Activated CD8-positive, alpha-beta T cell treated with anti-CD3 and anti-CD28 coated beads for 36 hours (primary cell): ENCODE results near the gene UBASH3B. TPM values are rescaled to one million over a fixed set of nuclear protein-coding genes. Genes with fewer than 3 reads are reported as not detected.
A peak's percentile ranks its signal among the peaks of the same experiment; 100 is the strongest.

Source experiments
- ATAC-seq: fragments of 200-7000 bp; cut with Tn5 transposase; one replicate; pipeline ENCODE4 v1.10.0; 2021; ENCODE audit warnings: mild to moderate bottlenecking, moderate library complexity
- CTCF ChIA-PET: fragments of 350-600 bp; sonication (Branson Sonifier 250); formaldehyde crosslinking; loops from one replicate; lab custom pipeline; 2021; ENCODE audit warnings: antibody characterized with exemption; lab: Charles Lee
- POLR2A ChIA-PET: fragments of 350-600 bp; sonication (Branson Sonifier 250); formaldehyde crosslinking; loops from one replicate; lab custom pipeline; 2021; ENCODE audit warnings: antibody characterized with exemption; lab: Charles Lee
- DNase-seq: peaks from one replicate; pipeline ENCODE4 v3.0.0-alpha.2; 2020
- H3K27ac Mint-ChIP-seq: one replicate; pipeline ENCODE4 v1.8.0; 2021; ENCODE audit warnings: mild to moderate bottlenecking, mixed read lengths
- H3K27me3 Mint-ChIP-seq: one replicate; pipeline ENCODE4 v1.8.0; 2021; ENCODE audit warnings: mixed read lengths
- H3K36me3 Mint-ChIP-seq: one replicate; pipeline ENCODE4 v1.8.0; 2021; ENCODE audit warnings: low read depth, mixed read lengths
- H3K4me1 Mint-ChIP-seq: one replicate; pipeline ENCODE4 v1.8.0; 2021; ENCODE audit warnings: low read depth, mixed read lengths
- H3K4me3 Mint-ChIP-seq: one replicate; pipeline ENCODE4 v1.8.0; 2021; ENCODE audit warnings: mild to moderate bottlenecking, moderate library complexity, mixed read lengths
- H3K9me3 Mint-ChIP-seq: one replicate; pipeline ENCODE4 v1.8.0; 2021; ENCODE audit warnings: mixed read lengths
- CTCF ChIP-seq: fragments of 200-600 bp; IDR thresholded peaks from one replicate; pipeline ENCODE4 v1.8.0; 2022; ENCODE audit warnings: antibody characterized with exemption, mild to moderate bottlenecking
- intact Hi-C: fragments of 100-400 bp; cut with micrococcal nuclease; formaldehyde crosslinking; loops from one replicate; pipeline ENCODE4 v1.10.0; 2022
- total RNA-seq, 2 experiments: library from RNA; stranded (reverse); gene quantifications; one replicate each; pipeline ENCODE4 v1.2.3, GENCODE V29; 2021

The UBASH3B gene
- total RNA-seq, 2 experiments from 2014 or later, result 36.1 to 40.6 TPM

DNA sequence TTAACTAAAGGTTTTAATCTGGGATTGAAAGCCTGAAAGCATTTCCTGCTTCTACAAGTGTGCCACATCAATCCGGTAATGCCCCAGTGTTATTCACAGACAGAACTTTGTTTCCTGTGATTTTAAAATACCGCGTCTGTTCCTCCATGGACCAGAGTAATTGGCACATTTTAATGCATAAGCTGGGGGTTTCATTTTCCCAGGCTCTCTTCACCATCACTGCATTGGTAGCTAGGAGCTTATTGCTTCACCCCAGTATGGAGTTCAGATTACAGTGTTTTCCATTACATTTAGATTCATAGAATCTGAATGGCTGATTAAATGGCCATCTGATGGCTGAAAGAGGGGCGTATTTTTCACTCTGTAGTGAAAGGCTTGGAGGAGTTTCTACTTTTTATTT, 157.1 kb downstream of the UBASH3B start:
- ATAC-seq (no peak), DNase-seq (no peak)
- no peak for TF ChIP-seq CTCF
- H3K27ac Mint-ChIP-seq, result peak overlapping the region; percentile 29
- peaks cover 2% of the 10 kb centered on the region for H3K9me3 Mint-ChIP-seq
- H3K4me3 Mint-ChIP-seq, result no peak overlapping the region
- peaks cover 23% of the 10 kb centered on the region for H3K36me3 Mint-ChIP-seq
- CTCF ChIA-PET, result interaction anchor here (0.9 to 7.3 kb wide), 11 partner anchors 9 to 210 kb away, joined by 3 to 108 read pairs (median 7); no protein-coding TSS in a partner anchor
- H3K27me3 Mint-ChIP-seq, result no peaks in the 10 kb centered on the region
- intact Hi-C loops, result loop anchor here (5.0 kb wide), 1 partner anchor 40 kb away; no protein-coding TSS in a partner anchor
- H3K4me1 Mint-ChIP-seq, result peaks cover 58% of the 10 kb centered on the region
- POLR2A ChIA-PET, result no interaction called here

DNA sequence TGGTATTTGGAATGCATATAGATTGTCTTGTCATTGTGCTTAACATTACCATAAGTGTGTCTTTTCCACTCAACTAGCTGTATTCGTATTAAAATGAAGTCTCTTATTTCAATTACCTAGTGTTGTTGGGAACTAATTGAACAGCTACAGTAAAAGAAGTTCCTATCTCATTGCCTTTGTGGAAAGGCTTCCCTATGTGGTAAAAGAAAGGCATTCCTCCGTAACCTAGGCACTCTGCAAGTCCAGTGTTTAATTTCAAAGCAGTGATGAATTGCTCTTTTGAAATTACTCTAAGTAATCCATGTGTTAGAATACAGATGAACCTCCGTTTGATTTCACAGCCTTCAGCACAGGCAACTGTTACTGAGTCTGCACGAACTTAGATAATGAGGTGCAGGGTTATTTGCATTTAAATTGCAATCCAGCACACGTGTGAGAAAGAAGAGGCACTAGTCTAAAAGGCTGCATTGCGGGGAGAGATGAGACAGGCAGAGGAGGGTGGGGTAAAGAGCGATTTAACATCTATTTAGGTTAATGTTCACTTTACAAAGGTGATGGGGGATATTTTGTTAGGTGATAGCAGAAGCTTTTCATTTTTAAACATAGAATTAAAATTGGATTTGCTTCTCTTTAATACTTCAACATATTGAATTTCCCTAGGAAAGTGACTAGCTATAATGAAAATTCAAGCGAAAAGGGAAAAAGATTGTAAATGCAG, 157.8 kb downstream of the UBASH3B start:
- H3K4me1 Mint-ChIP-seq, result peaks cover 51% of the 10 kb centered on the region
- peaks cover 17% of the 10 kb centered on the region for H3K36me3 Mint-ChIP-seq
- H3K4me3 Mint-ChIP-seq, result no peak overlapping the region
- DNase-seq (no peak), ATAC-seq (no peak)
- intact Hi-C loops, result loop anchor here (5.0 kb wide), 1 partner anchor 39 kb away; no protein-coding TSS in a partner anchor
- peaks cover 2% of the 10 kb centered on the region for H3K9me3 Mint-ChIP-seq
- POLR2A ChIA-PET, result interaction anchor here (1.2 kb wide), 1 partner anchor 248 kb away, joined by 4 read pairs; no protein-coding TSS in a partner anchor
- no peaks in the 10 kb centered on the region for H3K27me3 Mint-ChIP-seq
- TF ChIP-seq CTCF, result no peak
- CTCF ChIA-PET, result interaction anchor here (0.9 to 7.3 kb wide), 15 partner anchors 9 to 209 kb away, joined by 3 to 108 read pairs (median 6); no protein-coding TSS in a partner anchor
- no peak overlapping the region for H3K27ac Mint-ChIP-seq

DNA sequence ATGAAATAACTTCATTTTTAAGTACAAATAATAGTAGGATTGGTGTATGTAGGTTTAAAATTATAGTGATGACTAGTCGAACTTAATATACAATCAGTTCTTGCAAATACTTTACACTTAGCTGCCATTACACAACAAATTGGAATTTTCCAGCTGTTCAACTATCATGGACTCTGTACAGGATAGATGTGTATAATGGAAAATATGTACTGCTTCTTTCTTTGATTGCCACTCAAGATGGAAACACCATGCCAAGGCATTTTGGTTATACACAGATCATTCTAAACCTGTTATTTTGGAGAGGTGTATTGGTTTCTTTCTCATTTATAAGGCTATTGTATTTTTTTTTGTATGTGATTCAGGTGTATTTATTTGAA, 158.4 kb downstream of the UBASH3B start:
- Mint-ChIP-seq H3K27me3 (no peaks in the 10 kb centered on the region), H3K4me1 (peaks cover 46% of the 10 kb centered on the region), H3K36me3 (peaks cover 16% of the 10 kb centered on the region), H3K27ac (no peak overlapping the region), H3K4me3 (no peak overlapping the region), H3K9me3 (peaks cover 6% of the 10 kb centered on the region)
- ChIA-PET POLR2A (interaction anchor here (0.6 to 1.2 kb wide), 2 partner anchors 55 to 247 kb away, joined by 3 to 4 read pairs; no protein-coding TSS in a partner anchor), CTCF (interaction anchor here (0.9 to 7.3 kb wide), 15 partner anchors 8 to 209 kb away, joined by 3 to 108 read pairs (median 6); no protein-coding TSS in a partner anchor)
- intact Hi-C loops, result loop anchor here (5.0 kb wide), 1 partner anchor 38 kb away; no protein-coding TSS in a partner anchor
- ATAC-seq, result no peak
- TF ChIP-seq CTCF, result no peak
- DNase-seq, result no peak

GRCh38 chr11:122814401-122814800, 158.9 kb downstream of the UBASH3B start:
- H3K27me3 Mint-ChIP-seq, result no peaks in the 10 kb centered on the region
- intact Hi-C loops, result loop anchor here (5.0 kb wide), 1 partner anchor 38 kb away; no protein-coding TSS in a partner anchor

More at GRCh38 chr11:122814401-122814800, 158.9 kb downstream of the UBASH3B start:
- peak; percentile 58 for ATAC-seq
- Mint-ChIP-seq H3K9me3 (peaks cover 10% of the 10 kb centered on the region), H3K36me3 (peaks cover 16% of the 10 kb centered on the region), H3K4me1 (peaks cover 42% of the 10 kb centered on the region), H3K27ac (no peak overlapping the region), H3K4me3 (no peak overlapping the region)
- TF ChIP-seq CTCF, result peak; percentile 39
- POLR2A ChIA-PET, result interaction anchor here (0.6 to 1.2 kb wide), 3 partner anchors 39 to 247 kb away, joined by 3 to 4 read pairs (median 3); no protein-coding TSS in a partner anchor
- DNase-seq, result peak; percentile 27
- CTCF ChIA-PET, result interaction anchor here (0.7 to 7.3 kb wide), 17 partner anchors 13 to 209 kb away, joined by 3 to 108 read pairs (median 4); no protein-coding TSS in a partner anchor
